Stimulated activated CD8-positive, alpha-beta memory T cell treated with anti-CD3 and anti-CD28 coated beads, Interleukin-15, amount 100 ng/mL, for 24 hours (primary cell): Measurements from ENCODE around the gene ZSWIM8.
A peak's percentile ranks its signal among the peaks of the same experiment; 100 is the strongest.
"Not testable (repeated sequence)": the region's sequence is repeated elsewhere in the genome, so short reads cannot be mapped to it uniquely, and the experiment has no call there.

Experiments
- DNase-seq: peaks from one replicate; pipeline ENCODE4 v3.0.0-alpha.2; 2020; ENCODE audit warnings: low read depth

ZSWIM8 gene

GRCh38 chr10:73785211-73785720 is at the start of gene ZSWIM8:
TSS of gene ZSWIM8 (plus strand) at chr10:73785606. CDS start at chr10:73785879, 273 bp downstream.
- peak; percentile 69 for DNase-seq

GRCh38 chr10:73740501-73741254 is 44.7 kb upstream of the ZSWIM8 start:
- DNase-seq: not testable (repeated sequence)

GRCh38 chr10:73742454-73742734 is 43.0 kb upstream of the ZSWIM8 start:
- DNase-seq: no peak

GRCh38 chr10:73743327-73743904 is 42.0 kb upstream of the ZSWIM8 start:
- no peak for DNase-seq

- DNase-seq: peak; percentile 83
Measured at GRCh38 chr10:73743905-73744663, 41.3 kb upstream of the ZSWIM8 start, which contains the start of gene SEC24C. TSS of gene SEC24C (plus strand) at chr10:73744372. CDS start at chr10:73746833, 2,461 bp downstream.

GRCh38 chr10:73744664-73744975 is 40.8 kb upstream of the ZSWIM8 start:
- no peak for DNase-seq

GRCh38 chr10:73746721-73747120 is 38.7 kb upstream of the ZSWIM8 start:
- DNase-seq: no peak

GRCh38 chr10:73750819-73751218 is 34.6 kb upstream of the ZSWIM8 start:
- DNase-seq: no peak

- DNase-seq: no peak
Measured at GRCh38 chr10:73756183-73756582, 29.2 kb upstream of the ZSWIM8 start.

GRCh38 chr10:73758704-73759511 is 26.5 kb upstream of the ZSWIM8 start:
- DNase-seq: no peak

- no peak for DNase-seq
Measured at GRCh38 chr10:73759512-73760115, 25.8 kb upstream of the ZSWIM8 start.

GRCh38 chr10:73761781-73762180 is 23.6 kb upstream of the ZSWIM8 start:
- no peak for DNase-seq

GRCh38 chr10:73762915-73763314 is 22.5 kb upstream of the ZSWIM8 start:
- no peak for DNase-seq

GRCh38 chr10:73763343-73763742 is 22.1 kb upstream of the ZSWIM8 start:
- no peak for DNase-seq

- DNase-seq: no peak
Measured at GRCh38 chr10:73765066-73765465, 20.3 kb upstream of the ZSWIM8 start.

- no peak for DNase-seq
Measured at GRCh38 chr10:73768881-73769280, 16.5 kb upstream of the ZSWIM8 start.

GRCh38 chr10:73769396-73769795 is 16.0 kb upstream of the ZSWIM8 start:
- no peak for DNase-seq

- no peak for DNase-seq
Measured at GRCh38 chr10:73771722-73772280, 13.6 kb upstream of the ZSWIM8 start.

- DNase-seq: peak; percentile 48
Measured at GRCh38 chr10:73772281-73773151, 12.9 kb upstream of the ZSWIM8 start.

- no peak for DNase-seq
Measured at GRCh38 chr10:73773152-73773879, 12.1 kb upstream of the ZSWIM8 start.
